GM19328 (cell line): ENCODE measurements around the gene WRAP73.
"Not testable (repeated sequence)": the region's sequence is repeated elsewhere in the genome, so short reads cannot be mapped to it uniquely, and the experiment has no call there.

Source experiments
- ATAC-seq: cut with Tn5 transposase; IDR thresholded peaks from one replicate; pipeline ENCODE4 v1.9.1; 2021; ENCODE audit warnings: mild to moderate bottlenecking, moderate library complexity; ENCODE audit not compliant: unreplicated experiment

Gene WRAP73

DNA sequence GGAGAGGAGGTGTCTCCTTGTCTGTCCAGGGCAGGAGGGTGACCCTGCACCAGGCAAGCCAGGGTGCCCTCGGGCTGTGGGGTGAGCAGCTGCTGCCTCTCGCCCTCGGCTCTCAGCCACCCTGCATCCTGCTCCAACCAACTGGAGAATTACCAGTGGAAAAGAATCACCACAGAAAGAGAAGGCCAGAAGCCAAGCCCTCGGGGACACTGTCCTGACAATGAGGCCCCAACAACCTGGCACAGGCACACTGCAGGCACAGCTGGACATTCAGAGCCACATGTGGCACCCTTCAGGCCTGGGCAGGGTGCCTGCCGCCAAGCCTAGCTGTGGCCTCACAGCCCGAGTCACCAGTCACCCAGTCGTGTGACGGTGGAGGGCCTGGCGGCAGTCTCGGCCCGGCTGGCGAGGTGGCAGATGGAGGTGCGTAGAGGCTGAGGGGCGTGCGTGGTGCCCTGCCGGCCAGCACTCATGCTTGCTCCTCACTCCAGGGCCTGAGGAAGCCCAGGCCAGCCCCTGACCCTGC lies 50.6 kb downstream of the WRAP73 start:
- no peak for ATAC-seq

DNA sequence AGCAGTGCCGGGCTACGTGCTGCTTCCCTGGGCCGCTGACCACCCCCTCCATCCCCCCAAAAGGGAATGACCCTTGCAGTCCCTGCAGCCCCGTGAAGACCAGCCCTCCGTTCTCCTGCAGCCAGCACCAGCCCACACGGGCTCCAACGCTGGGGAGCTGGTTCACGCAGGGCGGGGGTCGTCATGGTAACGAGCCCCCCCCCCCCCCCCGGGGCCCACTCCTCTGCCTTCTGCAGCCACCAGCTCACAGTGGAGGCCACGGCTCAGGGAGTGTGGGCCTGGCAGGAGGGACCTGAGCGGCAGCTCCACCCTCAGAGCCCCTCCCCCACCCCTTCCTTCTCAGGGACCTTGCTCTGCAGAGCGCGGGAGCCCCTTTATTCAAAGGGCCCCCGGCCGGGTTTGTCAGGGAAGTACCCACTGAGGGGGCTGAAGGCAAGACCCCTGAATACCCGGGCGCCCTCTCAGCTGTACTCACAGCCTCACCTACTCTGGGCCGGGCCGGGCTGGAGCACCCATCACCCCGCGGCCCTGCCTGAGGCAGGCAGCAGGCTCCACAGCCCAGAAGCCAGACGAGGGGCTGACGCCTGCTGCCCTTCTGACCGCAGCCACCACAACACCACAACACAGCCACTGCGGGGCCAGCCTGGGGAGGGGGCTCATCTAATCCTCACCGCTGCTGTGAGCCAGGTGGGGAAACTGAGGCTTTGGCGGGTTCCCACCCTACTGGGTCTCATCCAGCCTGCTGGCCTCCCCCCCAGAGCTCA lies 51.2 kb downstream of the WRAP73 start:
- ATAC-seq: no peak

DNA sequence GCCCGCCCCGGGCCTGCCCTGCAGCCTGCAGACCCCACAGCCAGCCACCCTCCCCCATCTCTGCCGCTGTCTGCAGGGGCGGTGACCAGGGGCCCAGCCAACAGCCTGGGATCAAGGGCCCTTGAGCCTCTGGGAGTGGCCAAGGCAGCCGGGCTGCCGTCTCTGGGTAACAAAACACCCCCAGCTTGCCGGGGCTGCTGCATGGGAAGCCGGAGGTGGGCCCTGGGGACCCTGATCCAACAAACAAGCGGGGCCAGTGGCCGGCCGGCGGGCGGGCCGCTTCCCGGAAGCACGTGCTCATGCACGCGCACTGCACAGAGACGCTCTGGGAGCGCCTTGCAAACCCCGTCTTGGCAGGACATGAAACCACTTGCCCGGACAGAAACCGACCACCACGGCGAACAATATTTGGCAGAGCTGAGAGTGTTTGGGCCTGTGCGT lies 51.8 kb downstream of the WRAP73 start:
- no peak for ATAC-seq

DNA sequence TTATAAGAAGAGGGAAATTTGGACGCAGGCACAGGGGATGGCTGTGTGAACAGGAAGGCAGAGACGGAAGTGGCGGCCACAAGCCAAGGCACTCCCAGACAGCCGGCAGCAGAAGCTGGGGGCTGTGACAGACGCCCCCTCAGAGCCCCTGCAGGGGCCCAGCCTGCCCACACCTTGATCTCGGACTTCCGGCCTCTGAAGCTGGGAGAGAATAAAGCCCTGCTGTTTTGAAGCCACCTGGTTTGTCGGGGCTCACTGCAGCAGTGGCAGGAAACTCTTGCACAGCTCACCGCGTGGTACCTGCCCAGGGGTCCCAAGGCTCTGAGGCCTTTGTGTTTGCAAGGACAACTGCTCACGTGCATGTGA lies 52.3 kb downstream of the WRAP73 start:
- no peak for ATAC-seq

DNA sequence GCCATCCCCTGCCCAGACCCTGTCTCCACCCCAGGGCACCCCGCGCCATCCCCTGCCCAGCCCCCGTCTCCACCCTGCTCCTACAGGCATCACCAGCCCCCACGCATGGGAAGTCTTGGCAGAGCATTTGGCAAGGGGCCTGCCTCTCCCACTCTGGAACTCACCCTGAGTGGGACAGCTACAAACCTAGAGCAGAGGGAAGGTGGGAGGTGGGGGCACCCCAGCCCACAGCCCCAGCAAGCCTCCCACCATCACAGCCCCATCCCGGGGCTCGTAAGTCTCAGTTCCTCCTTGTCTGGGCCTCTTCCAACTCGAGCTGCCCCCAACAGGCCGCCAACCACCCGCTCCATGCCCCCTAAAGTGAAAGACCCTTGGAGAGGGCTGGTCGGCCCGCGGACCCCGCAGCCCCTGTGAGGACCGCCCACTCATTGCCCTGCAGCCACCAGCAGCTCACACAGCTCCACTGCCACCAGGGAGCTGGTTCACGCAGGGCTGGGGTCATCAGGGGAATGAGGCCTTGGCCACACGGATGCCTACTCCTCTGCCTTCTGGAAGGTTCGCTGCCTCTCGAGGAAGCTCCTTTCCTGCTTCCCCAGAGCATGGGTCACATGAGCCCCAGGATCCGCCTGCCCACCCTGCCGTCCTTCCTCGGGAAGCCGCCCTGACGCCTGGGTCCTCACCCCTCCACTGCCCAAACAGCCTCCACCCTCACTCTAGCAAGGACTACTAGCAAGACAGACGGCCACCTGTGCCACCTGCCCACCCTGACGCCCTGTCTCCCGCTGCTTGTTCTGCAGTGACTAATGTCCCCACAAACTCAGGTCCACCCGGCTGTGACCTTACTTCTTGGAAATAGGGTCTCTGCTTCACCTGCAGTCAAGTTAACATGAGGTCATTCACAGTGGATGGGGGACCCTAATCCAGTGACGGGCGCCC lies 53.0 kb downstream of the WRAP73 start:
- no peak for ATAC-seq

DNA sequence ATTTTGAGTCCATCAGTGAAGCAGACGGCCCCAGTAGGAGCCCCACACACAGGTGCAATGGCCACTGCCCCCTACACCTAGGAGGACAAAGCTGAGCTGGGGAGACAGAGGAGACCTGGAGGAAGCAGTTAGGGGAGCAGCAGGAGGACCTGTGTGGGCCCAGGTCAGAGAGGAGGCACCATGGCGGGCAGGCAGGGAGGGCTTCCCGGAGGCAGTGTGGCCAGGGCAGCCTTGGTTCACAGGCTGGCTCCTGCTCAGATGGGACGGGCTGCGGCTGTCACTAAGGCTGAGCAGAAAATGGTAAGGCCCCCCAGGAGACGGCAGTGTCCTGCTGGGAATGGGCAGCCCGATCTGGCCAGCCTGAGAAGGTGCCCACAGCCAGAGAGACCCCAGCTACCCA lies 54.0 kb downstream of the WRAP73 start:
- ATAC-seq: no peak

DNA sequence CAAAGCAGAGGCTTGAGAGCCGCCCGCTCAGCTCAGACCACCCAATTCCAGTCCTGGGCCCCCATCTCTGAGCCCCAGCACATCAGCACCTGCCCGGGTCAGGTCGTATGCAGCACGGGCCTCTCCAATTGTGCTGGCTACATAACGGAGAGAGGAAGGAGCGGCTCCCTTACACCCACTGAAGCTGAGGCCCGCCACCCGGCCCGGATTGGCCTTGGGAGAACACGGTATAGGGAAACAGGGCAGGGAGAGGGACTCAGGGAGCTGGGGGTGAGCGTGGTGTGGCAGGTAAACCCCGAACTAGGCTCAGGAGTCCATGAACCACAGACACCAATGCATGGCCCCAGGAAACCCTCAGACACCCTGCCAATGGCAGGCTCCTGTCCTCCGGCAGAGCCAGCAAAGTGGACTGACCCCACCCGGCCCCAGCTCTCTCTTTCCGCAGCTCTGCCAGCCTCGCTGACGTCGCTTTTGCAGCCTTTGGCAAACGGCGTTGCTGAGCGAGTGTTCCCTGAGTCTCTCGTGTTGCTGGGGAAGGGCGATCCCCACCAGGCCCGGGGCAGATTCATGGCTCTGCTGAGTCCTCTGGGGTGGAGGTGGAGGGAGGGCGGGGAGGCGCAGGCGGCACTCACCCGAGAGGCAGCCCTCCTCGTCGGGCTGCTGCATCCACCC lies 55.1 kb downstream of the WRAP73 start:
- no peak for ATAC-seq

DNA sequence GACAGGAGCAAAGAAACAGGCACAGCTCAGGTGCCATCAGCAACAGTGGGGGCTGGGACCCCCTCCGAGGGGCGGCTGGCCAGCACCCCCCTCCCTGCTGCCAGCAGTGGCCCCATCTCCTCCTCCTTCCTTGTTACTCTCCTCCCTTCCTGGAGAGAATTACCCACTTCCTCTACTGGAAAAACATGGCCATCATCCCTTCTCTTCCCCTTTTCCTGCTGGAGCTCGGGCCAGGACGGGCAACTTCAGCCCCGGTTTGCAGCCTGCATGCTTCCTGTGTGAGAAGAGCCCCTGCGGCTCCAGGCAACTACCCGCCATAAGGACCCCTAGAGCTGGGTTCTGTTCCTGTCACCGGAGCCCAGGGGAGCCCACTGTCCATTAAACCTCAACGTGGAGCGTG lies 56.2 kb downstream of the WRAP73 start:
- ATAC-seq: no peak

DNA sequence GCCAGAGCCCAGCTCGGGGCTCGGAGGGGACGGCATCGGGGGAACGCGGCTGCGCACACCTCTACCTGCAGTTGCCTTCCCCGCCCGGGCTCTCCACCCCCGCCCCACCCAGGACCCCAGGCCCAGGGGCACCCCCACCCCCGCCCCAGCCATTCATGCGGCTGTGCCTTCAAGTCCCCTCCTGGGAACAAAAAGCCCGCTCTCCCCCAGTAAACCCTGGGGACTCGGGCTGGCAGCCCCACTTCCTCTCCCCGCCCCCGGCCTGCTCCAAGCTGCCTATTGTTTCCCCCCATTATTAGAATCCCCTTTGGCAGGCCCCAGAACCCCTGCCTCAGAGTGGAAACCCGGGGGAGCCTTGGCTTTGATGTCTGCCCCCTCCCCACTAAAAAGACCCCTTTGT lies 56.6 kb downstream of the WRAP73 start:
- no peak for ATAC-seq

DNA sequence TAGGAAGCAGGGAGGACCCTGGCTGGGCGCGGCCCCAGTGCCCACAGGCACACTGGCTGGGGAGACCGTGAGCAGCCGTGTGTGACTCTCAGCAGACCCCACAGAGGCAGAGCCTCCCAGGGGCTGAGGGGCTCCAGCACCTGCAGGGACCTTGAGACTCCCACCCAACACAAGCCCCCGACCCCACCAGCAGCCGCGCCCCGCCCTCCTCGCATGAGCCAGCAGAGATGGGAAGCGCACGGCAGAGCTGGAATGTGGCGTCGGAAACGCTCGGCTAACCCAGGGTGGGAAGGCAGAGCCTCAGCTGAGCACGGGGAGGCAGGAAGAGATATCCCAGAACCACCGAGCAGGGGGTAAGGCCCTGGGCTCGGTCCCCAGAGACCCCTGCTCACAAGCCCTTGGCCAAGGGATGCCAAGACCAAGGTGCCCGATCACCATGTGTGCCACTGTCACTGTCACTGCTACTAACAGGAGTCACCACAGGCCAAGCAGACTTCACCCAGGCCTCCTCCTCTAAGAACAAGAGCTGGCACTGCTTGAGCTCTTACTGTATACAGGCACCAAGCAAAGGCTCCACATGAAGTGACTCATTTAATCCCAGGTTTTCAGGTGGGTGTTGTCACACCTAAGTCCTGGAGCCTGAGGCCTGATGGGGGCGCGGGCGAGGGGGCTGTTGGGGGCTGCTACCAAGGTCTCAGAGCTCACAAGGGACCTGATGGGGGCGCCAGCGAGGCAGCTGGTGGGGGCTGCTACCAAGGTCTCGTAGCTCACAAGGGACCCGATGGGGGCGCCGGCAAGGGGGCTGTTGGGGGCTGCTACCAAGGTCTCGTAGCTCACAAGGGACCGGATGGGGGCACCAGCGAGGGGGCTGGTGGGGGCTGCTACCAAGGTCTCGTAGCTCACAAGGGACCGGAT lies 58.7 kb downstream of the WRAP73 start:
- ATAC-seq: no peak

DNA sequence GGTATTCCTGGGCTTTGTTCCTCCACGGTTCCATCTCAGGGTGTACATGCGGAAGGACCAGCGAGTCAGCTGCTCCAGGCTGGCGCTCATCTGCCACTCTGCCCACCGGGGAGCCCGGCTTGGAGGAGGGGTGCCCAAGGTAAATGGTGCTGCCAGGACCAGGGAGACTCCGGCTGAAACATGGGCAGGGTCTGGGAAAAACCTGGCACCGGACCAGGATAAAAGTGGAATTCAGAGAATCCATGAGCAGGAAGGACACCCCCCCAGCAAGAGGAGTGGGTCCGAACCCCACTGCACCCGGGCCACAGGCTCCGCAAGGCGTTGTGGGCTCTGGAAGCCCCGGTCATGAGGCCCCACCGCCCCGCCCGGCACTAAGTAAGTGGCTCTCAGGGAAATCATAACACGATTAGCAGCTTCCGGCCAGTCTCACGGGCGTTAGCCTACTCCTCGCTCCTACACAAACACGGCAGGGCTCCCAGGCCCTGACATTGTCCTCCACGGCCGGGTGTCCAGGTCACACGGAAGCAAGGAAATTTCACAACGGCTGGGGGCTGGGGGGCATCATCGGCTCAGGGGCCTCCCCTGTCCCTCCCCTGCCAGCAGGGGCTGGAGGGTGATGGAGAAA lies 59.7 kb downstream of the WRAP73 start:
- ATAC-seq: no peak

DNA sequence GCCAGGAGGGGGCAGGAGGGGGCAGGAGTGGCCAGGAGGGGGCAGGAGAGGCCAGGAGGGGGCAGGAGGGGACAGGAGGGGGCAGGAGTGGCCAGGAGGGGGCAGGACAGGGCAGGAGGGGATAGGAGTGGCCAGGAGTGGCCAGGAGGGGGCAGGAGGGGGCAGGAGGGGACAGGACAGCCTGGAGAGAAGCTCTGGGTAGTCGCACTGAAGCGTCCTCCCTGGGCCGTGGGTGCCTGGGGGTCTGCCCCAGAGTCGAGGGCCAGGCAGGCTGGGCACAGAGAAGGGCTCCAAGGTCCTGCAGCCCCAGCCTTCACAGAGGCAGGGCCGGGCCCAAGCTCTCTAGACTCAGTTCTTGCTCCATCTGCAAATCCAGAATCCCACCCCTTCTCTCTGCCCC lies 61.5 kb downstream of the WRAP73 start:
- ATAC-seq: no peak

DNA sequence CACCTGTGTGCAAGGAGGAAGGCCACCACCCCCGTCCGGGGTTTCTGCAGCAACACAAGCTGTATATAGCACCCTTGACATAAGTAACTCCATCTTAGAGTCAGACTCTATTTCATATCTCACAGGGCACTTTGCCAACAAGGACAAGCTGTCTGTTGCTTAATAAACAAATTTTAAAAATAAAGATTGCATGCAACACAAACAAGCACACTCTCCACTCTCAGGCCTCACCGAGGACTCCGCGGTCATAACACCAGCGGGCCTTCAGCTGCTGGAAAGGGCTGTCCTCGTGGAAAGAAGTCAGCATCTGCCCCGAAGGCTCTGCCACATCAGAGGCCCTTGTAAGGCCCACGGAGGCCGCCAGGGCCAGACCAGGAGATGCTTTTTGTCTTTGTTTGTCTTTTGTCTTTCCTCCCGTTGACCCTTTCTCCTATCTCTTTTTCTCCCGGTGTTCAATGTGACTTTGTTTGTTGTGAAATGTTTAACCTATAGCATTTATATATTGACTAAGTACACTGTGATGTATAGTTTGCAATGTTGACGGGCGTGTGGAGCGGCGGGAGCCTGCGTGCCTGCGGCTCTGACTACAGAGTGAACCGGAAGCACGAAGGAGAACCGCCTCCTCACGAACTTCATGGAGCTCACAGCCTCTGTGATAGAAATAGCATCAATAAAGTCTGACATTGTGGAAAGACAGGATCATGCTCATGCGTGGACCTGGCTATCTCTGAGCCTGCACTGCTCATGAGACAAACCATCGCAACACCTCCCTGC lies 62.7 kb downstream of the WRAP73 start:
- ATAC-seq: no peak

DNA sequence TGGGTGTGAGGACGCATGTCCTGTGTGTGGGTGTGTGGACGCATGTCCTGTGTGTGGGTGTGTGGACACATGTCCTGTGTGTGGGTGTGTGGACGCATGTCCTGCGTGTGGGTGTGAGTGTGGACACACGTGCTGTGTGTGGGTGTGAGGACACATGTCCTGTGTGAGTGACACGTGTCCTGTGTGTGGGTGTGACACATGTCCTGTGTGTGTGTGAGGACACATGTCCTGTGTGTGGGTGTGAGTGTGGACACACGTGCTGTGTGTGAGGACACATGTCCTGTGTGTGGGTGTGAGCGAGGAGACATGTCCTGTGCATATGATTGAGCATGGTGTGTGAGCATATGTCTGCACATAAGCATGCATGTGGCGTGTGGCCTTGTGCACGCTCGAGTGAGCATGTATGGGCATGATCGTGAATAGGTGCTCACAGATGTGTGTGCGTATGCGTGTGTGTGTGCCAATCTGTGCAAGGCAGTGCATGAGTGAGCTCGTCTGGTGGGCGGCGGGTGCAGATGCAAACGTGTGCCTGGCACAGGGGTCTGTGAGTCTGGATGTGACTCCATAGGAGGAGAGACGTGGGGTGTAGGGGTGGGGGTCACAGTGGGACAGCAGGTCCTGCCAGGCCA lies 63.8 kb downstream of the WRAP73 start:
- ATAC-seq: no peak

DNA sequence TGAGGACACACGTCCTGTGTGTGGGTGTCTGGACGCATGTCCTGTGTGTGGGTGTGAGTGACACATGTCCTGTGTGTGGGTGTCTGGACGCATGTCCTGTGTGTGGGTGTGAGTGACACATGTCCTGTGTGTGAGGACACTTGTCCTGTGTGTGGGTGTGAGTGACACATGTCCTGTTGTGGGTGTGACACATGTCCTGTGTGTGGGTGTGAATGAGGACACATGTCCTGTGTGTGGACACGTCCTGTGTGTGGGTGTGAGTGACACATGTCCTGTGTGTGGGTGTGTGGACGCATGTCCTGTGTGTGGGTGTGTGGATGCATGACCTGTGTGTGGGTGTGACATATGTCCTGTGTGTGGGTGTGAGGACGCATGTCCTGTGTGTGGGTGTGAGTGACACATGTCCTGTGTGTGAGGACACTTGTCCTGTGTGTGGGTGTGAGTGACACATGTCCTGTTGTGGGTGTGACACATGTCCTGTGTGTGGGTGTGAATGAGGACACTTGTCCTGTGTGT lies 64.5 kb downstream of the WRAP73 start:
- not testable (repeated sequence) for ATAC-seq

DNA sequence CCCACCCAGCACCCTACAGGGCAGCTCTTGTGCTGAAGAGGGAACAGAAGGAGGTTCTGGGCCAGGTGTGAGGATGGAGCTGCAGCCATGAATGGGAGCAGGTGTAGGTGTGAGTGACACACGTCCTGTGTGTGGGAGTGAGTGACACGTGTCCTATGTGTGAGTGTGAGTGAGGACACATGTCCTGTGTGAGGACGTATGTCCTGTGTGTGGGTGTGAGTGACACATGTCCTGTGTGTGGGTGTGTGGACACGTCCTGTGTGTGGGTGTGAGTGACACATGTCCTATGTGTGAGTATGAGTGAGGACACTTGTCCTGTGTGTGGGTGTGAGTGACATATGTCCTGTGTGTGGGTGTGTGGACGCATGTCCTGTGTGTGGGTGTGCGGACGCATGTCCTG lies 65.0 kb downstream of the WRAP73 start:
- ATAC-seq: no peak

DNA sequence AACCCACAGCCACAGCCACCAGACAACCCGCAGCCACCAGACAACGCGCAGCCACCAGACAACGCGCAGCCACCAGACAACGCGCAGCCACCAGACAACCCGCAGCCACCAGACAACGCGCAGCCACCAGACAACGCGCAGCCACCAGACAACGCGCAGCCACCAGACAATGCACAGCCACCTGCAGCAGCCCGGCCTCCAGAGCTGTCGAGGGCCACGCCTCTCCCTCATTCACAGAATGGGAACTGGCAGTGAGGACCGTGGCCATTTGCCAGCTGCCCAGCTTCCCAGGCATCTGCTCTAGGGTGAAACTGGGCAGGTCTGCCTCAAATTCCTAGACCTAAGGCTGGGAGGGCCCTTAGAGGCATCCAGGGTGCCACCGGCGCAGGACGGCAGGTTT lies 66.2 kb downstream of the WRAP73 start:
- ATAC-seq: not testable (repeated sequence)

DNA sequence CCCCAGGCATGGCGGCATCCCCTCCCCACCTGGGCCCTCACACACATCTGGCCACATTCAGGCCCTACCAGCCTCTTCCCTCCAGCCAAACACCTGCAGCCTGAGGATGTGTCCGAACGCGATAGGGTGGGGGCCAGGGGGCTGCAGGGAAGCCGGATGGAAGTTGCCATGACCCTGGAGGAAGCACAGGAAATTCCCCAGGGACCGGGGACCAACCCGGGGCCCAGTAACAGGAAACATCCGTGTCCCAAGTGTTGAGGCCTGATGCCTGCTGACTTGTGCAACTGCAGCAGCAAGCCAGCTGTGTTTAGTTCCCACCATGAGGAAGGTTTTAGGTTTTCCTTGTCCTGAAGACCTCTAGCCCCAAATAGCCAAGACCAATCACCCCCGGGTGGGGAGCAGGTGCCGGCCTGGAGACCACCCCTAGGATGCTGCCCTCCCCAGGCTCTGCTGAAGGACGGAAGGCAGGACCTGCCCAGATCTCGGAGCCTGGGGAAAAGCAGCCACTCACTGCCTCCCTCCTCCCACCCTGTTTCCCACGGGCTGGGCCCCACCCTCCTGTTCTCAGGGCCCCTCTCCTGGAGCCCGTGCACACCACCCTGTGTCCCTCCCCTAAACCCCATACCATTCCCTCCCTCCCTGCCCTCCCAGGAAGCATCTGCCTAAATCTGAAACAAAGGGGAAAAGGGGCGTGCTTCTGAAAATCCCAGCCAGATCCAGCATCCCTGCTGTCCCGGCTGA lies 68.4 kb downstream of the WRAP73 start:
- ATAC-seq: no peak
